Vagina (tissue), 2 donors: ENCODE data around the gene IZUMO2.

Source experiments
- CTCF ChIP-seq, 3 experiments: fragments of 450-650 bp in 2 of 3; fragments of 200-600 bp in 1 of 3; sonication (generic) in 1 of 3; IDR thresholded peaks; one replicate each; pipeline ENCODE4 v1.5.1; 2017 to 2019; ENCODE audit warnings: antibody characterized with exemption in 3 of 3, mild to moderate bottlenecking in 2 of 3, moderate library complexity in 2 of 3
- POLR2A ChIP-seq, 2 donors: fragments of 450-650 bp; IDR thresholded peaks; one replicate each; pipeline ENCODE4 v1.6.1; 2017; ENCODE audit warnings: antibody characterized with exemption in 2 of 2, mild to moderate bottlenecking in 2 of 2, moderate library complexity in 2 of 2
- POLR2AphosphoS5 ChIP-seq, 2 donors: sonication (generic); formaldehyde crosslinking; IDR thresholded peaks; one replicate each; pipeline ENCODE4 v1.9.0; 2017; ENCODE audit warnings: antibody characterized with exemption in 2 of 2, mild to moderate bottlenecking in 2 of 2, low read depth in 1 of 2; ENCODE audit not compliant: insufficient read depth in 1 of 2

DNA sequence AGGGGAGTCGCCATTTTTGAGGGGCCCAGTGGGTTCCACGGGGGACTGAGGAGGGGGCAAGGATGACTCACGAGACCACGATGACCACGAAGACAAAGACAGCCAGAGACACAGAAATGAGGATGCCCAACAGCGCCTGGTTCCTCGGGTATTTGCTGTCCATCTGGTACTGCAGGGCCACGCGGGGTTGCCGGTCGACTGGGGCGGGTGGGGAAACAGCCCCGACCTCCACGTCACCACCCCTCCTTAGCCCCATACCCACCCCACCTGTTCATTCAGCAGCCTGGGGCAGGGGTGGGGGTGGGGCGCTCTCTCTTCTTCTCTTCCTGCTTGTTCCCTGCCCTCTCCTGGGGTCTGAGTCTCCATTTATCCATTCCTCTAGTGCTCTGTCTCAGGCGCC, 8.6 kb downstream of the IZUMO2 start:
- TF ChIP-seq CTCF (IDR thresholded peaks at IDR 0.05) (no peak), POLR2AphosphoS5 (IDR thresholded peaks at IDR 0.05; ENCODE audit: insufficient read depth in 1 of 2, low read depth in 1 of 2) (no peak), POLR2A (IDR thresholded peaks at IDR 0.05) (no peak)
